Astrocyte (in vitro differentiated cells and primary cell): ENCODE data around the gene SCML2. TPM values are rescaled to one million over a fixed set of nuclear protein-coding genes. Genes with fewer than 3 reads are reported as not detected.

ENCODE experiments used
- DNase-seq: peaks from one replicate; pipeline ENCODE4 v3.0.0-alpha.2; 2010; ENCODE audit warnings: low read depth
- FAIRE-seq: peaks from 2 replicates; lab custom pipeline; 2011; peaks lifted over from hg19 to GRCh38; lab: Jason Lieb, UNC
- H2AFZ ChIP-seq: 2 replicates; pipeline ENCODE4 v1.6.0; 2012; ENCODE audit warnings: low read depth, low read length, inconsistent platforms
- H3K27ac ChIP-seq: 2 replicates; pipeline ENCODE4 v1.5.1; 2011; ENCODE audit warnings: low read depth, low read length, inconsistent platforms
- H3K27me3 ChIP-seq: 2 replicates; pipeline ENCODE4 v1.6.0; 2011; ENCODE audit warnings: low read length, inconsistent platforms; ENCODE audit not compliant: insufficient read depth
- H3K36me3 ChIP-seq: 2 replicates; pipeline ENCODE4 v1.5.1; 2011; ENCODE audit warnings: low read length, inconsistent platforms; ENCODE audit not compliant: insufficient read depth
- H3K4me1 ChIP-seq: 2 replicates; pipeline ENCODE4 v1.5.1; 2011; ENCODE audit warnings: low read length, inconsistent platforms; ENCODE audit not compliant: insufficient read depth
- H3K4me2 ChIP-seq: 2 replicates; pipeline ENCODE4 v1.6.0; 2012; ENCODE audit warnings: low read length, inconsistent platforms
- H3K4me3 ChIP-seq: 2 replicates; pipeline ENCODE4 v1.5.1; 2011; ENCODE audit warnings: low read depth, mild to moderate bottlenecking, low read length, inconsistent platforms; ENCODE audit not compliant: insufficient read depth
- H3K79me2 ChIP-seq: 2 replicates; pipeline ENCODE4 v1.6.0; 2012; ENCODE audit warnings: mild to moderate bottlenecking, low read length, inconsistent platforms; ENCODE audit not compliant: insufficient read depth
- H3K9ac ChIP-seq: 2 replicates; pipeline ENCODE4 v1.6.0; 2012; ENCODE audit warnings: mild to moderate bottlenecking, low read length, inconsistent platforms
- H3K9me3 ChIP-seq: 2 replicates; pipeline ENCODE4 v1.5.1; 2012; ENCODE audit warnings: low read depth, mild to moderate bottlenecking, low read length, inconsistent platforms; ENCODE audit not compliant: insufficient read depth
- H4K20me1 ChIP-seq: 2 replicates; pipeline ENCODE4 v1.6.0; 2012; ENCODE audit warnings: low read length, inconsistent platforms; ENCODE audit not compliant: insufficient read depth
- H3K27ac Mint-ChIP-seq: one replicate; pipeline ENCODE4 v1.8.0; 2021; ENCODE audit warnings: mild to moderate bottlenecking, mixed read lengths; ENCODE audit not compliant: unreplicated experiment
- H3K27me3 Mint-ChIP-seq: one replicate; pipeline ENCODE4 v1.8.0; 2021; ENCODE audit warnings: low read depth, mixed read lengths; ENCODE audit not compliant: unreplicated experiment
- H3K36me3 Mint-ChIP-seq: one replicate; pipeline ENCODE4 v1.8.0; 2021; ENCODE audit warnings: low read depth, mixed read lengths; ENCODE audit not compliant: unreplicated experiment
- H3K4me1 Mint-ChIP-seq: one replicate; pipeline ENCODE4 v1.8.0; 2021; ENCODE audit warnings: low read depth, mixed read lengths; ENCODE audit not compliant: unreplicated experiment
- H3K4me3 Mint-ChIP-seq: one replicate; pipeline ENCODE4 v1.8.0; 2021; ENCODE audit warnings: mild to moderate bottlenecking, moderate library complexity, mixed read lengths; ENCODE audit not compliant: unreplicated experiment
- H3K9me3 Mint-ChIP-seq: one replicate; pipeline ENCODE4 v1.8.0; 2021; ENCODE audit warnings: mild to moderate bottlenecking, mixed read lengths; ENCODE audit not compliant: unreplicated experiment
- CTCF ChIP-seq: IDR thresholded peaks from 2 replicates; pipeline ENCODE4 v1.5.1; 2011; ENCODE audit warnings: low read depth, mild to moderate bottlenecking, inconsistent platforms, low read length, moderate library complexity; ENCODE audit not compliant: insufficient read depth
- EZH2 ChIP-seq: IDR thresholded peaks from 2 replicates; pipeline ENCODE4 v1.6.1; 2012; ENCODE audit warnings: mild to moderate bottlenecking, low read length, inconsistent platforms; ENCODE audit not compliant: insufficient read depth
- total RNA-seq: library from RNA; stranded (reverse); gene quantifications from 2 replicates; pipeline ENCODE4 v1.2.1, GENCODE V29; 2021

Gene SCML2
- total RNA-seq, 1 donor from 2014 or later = 1.2 TPM

- no peaks in the 10 kb centered on the region for H3K4me1 ChIP-seq
- TF ChIP-seq CTCF (no peak), EZH2 (no peak)
- no peaks in the 10 kb centered on the region for H4K20me1 ChIP-seq
- Mint-ChIP-seq H3K27ac (no peak overlapping the region), H3K4me3 (no peak overlapping the region), H3K27me3 (no peaks in the 10 kb centered on the region), H3K9me3 (peaks cover under 1% of the 10 kb centered on the region), H3K36me3 (no peaks in the 10 kb centered on the region), H3K4me1 (peaks cover 5% of the 10 kb centered on the region)
- H3K27me3 ChIP-seq = no peaks in the 10 kb centered on the region
- H3K4me3 ChIP-seq = no peak overlapping the region
- DNase-seq (peak; percentile 7), FAIRE-seq (peak; percentile 45)
- H3K27ac ChIP-seq = no peak overlapping the region
- no peaks in the 10 kb centered on the region for H3K79me2 ChIP-seq
- no peak overlapping the region for H3K4me2 ChIP-seq
- H3K9ac ChIP-seq = no peak overlapping the region
- no peaks in the 10 kb centered on the region for H3K9me3 ChIP-seq
- H2AFZ ChIP-seq = no peak overlapping the region
- H3K36me3 ChIP-seq = no peaks in the 10 kb centered on the region
Observed at GRCh38 chrX:18291006-18291545, 63.4 kb downstream of the SCML2 start.

- no peaks in the 10 kb centered on the region for H3K4me1 ChIP-seq
- H3K9me3 Mint-ChIP-seq = no peaks in the 10 kb centered on the region
- H3K27me3 Mint-ChIP-seq = no peaks in the 10 kb centered on the region
- H3K9ac ChIP-seq = no peak overlapping the region
- H3K4me2 ChIP-seq = no peak overlapping the region
- H3K4me3 Mint-ChIP-seq = no peak overlapping the region
- H3K4me3 ChIP-seq = no peak overlapping the region
- peaks cover 5% of the 10 kb centered on the region for H3K4me1 Mint-ChIP-seq
- no peaks in the 10 kb centered on the region for H3K27me3 ChIP-seq
- no peaks in the 10 kb centered on the region for H3K79me2 ChIP-seq
- no peaks in the 10 kb centered on the region for H3K36me3 Mint-ChIP-seq
- no peak for TF ChIP-seq EZH2
- H2AFZ ChIP-seq = no peak overlapping the region
- no peaks in the 10 kb centered on the region for H3K9me3 ChIP-seq
- H3K27ac Mint-ChIP-seq = no peak overlapping the region
- H3K27ac ChIP-seq = no peak overlapping the region
- FAIRE-seq (peak; percentile 52), DNase-seq (no peak)
- no peaks in the 10 kb centered on the region for H3K36me3 ChIP-seq
- H4K20me1 ChIP-seq = no peaks in the 10 kb centered on the region
Observed at GRCh38 chrX:18290200-18290599, 64.3 kb downstream of the SCML2 start.

GRCh38 chrX:18288716-18289115, 65.8 kb downstream of the SCML2 start:
- DNase-seq (no peak), FAIRE-seq (no peak)
- H4K20me1 ChIP-seq = no peaks in the 10 kb centered on the region
- no peak for TF ChIP-seq EZH2
- no peak for TF ChIP-seq CTCF
- no peaks in the 10 kb centered on the region for H3K36me3 ChIP-seq
- Mint-ChIP-seq H3K4me3 (no peak overlapping the region), H3K9me3 (no peaks in the 10 kb centered on the region), H3K27ac (no peak overlapping the region), H3K36me3 (no peaks in the 10 kb centered on the region), H3K27me3 (no peaks in the 10 kb centered on the region), H3K4me1 (peaks cover 5% of the 10 kb centered on the region)
- no peaks in the 10 kb centered on the region for H3K9me3 ChIP-seq
- H3K27ac ChIP-seq = no peak overlapping the region
- no peaks in the 10 kb centered on the region for H3K79me2 ChIP-seq
- no peak overlapping the region for H3K4me2 ChIP-seq
- H2AFZ ChIP-seq = no peak overlapping the region
- no peak overlapping the region for H3K4me3 ChIP-seq
- H3K27me3 ChIP-seq = no peaks in the 10 kb centered on the region
- no peaks in the 10 kb centered on the region for H3K4me1 ChIP-seq
- no peak overlapping the region for H3K9ac ChIP-seq
